HCT116 (cell line): ENCODE data around the gene NEURL1.
"Not testable (repeated sequence)": the region's sequence is repeated elsewhere in the genome, so short reads cannot be mapped to it uniquely, and the experiment has no call there.

Source experiments
- FOSL1 ChIP-seq: IDR thresholded peaks from 2 replicates; pipeline ENCODE4 v1.6.1; 2012; ENCODE audit warnings: low read depth
- YY1 ChIP-seq: IDR thresholded peaks from 2 replicates; pipeline ENCODE4 v1.6.1; 2011; ENCODE audit warnings: low read length, low read depth, moderate library complexity, mild to moderate bottlenecking; ENCODE audit not compliant: insufficient replicate concordance; ENCODE audit errors: extremely low read depth
- TF ChIP-seq, protein P1 (sequence below), 3 experiments: fragments of 200-600 bp in 1 of 3; sonication (generic) in 1 of 3; IDR thresholded peaks in 2 of 3; conservative IDR thresholded peaks in 1 of 3; 2 replicates each; pipeline ENCODE4 v1.5.1; 2012 to 2017; ENCODE audit warnings: low read depth in 2 of 3, low read length in 2 of 3, antibody characterized with exemption in 1 of 3, borderline replicate concordance in 1 of 3, control low read depth in 1 of 3, mild to moderate bottlenecking in 1 of 3, mixed read lengths in 1 of 3, mixed run types in 1 of 3, moderate library complexity in 1 of 3; ENCODE audit not compliant: insufficient read depth in 1 of 3

DNA sequence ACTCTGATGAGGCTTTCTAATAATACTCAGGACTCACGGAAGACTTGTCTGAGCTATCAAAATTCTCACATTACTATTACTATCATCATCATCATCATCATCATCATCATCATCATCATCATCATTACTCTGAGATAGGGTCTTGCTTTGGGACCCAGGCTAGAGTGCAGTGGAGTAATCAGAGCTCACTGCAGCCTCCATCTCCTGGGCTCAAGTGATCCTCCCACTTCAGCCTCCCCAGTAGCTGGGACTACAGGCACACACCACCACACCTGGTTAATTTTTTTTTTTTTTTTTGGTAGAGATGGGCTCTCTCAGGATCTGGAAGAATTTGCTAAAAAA, 112.6 kb downstream of the NEURL1 start:
- TF ChIP-seq, protein P1, sequence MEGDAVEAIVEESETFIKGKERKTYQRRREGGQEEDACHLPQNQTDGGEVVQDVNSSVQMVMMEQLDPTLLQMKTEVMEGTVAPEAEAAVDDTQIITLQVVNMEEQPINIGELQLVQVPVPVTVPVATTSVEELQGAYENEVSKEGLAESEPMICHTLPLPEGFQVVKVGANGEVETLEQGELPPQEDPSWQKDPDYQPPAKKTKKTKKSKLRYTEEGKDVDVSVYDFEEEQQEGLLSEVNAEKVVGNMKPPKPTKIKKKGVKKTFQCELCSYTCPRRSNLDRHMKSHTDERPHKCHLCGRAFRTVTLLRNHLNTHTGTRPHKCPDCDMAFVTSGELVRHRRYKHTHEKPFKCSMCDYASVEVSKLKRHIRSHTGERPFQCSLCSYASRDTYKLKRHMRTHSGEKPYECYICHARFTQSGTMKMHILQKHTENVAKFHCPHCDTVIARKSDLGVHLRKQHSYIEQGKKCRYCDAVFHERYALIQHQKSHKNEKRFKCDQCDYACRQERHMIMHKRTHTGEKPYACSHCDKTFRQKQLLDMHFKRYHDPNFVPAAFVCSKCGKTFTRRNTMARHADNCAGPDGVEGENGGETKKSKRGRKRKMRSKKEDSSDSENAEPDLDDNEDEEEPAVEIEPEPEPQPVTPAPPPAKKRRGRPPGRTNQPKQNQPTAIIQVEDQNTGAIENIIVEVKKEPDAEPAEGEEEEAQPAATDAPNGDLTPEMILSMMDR (IDR thresholded peaks at IDR 0.05 in 2 of 3, conservative IDR thresholded peaks at IDR 0.05 in 1 of 3; ENCODE audit: borderline replicate concordance in 1 of 3, insufficient read depth in 1 of 3, low read depth in 2 of 3, low read length in 2 of 3), result not testable (repeated sequence)
- TF ChIP-seq YY1, FOSL1: not testable (repeated sequence)
